Renal pelvis (tissue), 4 donors: ENCODE results near the gene RNASE13. TPM values are rescaled to one million over a fixed set of nuclear protein-coding genes. Genes with fewer than 3 reads are reported as not detected.
"Not testable (repeated sequence)": the region's sequence is repeated elsewhere in the genome, so short reads cannot be mapped to it uniquely, and the experiment has no call there.

ENCODE experiments used
- DNase-seq: peaks from one replicate; pipeline ENCODE4 v3.0.0-alpha.2; 2013
- polyA plus RNA-seq, 3 donors: library from polyadenylated mRNA; unstranded; fragments of 120-200 nt; gene quantifications; one replicate each; pipeline ENCODE4 v1.2.1, GENCODE V29; 2013; ENCODE audit not compliant: insufficient read length in 3 of 3

RNASE13 gene
- polyA plus RNA-seq, 3 donors = 0.40 to 0.93 (median 0.81) TPM

DNA sequence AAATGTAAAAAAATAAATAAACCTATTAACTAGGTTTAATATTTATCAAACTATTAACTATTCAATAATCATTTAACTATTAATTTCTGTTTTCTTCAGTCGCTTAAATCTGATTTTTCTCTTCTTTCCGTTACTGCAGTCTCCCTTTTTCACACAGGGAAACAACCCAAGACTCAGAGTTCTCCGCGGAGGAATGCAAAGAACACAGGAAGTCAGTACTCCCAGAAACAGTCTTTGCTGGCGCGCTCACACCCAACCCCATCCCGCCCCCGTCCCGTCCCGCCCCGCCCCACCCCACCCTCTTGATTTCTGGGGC, 45.2 kb downstream of the RNASE13 start:
- DNase-seq = no peak

DNA sequence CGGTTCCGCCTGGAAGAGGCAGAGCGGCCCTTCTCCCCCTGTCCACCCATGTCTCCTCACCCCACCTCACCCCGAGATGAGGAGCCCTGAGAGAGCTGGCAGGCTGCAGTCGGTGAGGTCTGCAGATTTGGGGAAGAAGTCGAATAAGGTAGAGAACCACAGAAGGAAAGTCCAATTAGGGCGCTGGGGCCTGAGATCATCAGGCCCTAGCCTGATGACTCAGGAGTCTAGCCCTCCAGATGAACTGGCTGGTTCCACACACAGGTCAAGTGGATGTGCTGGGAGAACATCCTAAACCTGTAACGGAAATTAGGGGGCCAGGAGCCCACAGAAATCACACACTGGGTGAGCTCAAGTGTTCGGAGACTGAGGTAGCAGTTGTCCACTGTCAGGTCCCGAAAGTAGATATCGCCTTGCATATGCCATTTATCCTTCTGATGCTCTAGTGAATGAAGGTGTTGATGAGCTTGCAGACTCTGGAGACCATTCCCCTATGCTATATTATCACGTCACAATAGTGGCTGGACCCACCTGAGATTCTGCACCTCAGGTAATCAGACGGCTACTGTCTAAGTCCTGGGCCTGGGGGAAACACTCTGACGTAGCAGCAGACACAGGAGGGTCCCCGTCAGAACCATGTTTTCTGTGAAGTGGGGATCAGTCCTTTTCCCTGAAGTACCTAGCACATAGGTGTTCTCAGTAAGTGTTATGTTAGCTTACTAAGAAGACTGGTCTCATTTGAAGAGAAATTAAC, 45.7 kb downstream of the RNASE13 start:
- DNase-seq = no peak

GRCh38 chr14:20986811-20987210, 47.8 kb downstream of the RNASE13 start:
- no peak for DNase-seq

- not testable (repeated sequence) for DNase-seq
Observed at GRCh38 chr14:20985650-20986049, 49.0 kb downstream of the RNASE13 start.

Other genes starting within 250 kb of the RNASE13 start
- 100 to 1,000 TPM; 127 to 202 (median 145) TPM for gene RNASE1, start 232.0 kb downstream of the RNASE13 start, polyA plus RNA-seq
- 1 to 10 TPM in 1 of 3 donors, under 1 TPM in 2; 0.52 to 1.4 (median 0.77) TPM for gene RNASE3, start 143.4 kb downstream of the RNASE13 start, polyA plus RNA-seq
- 1 to 10 TPM; 1.3 to 2.5 (median 1.6) TPM for gene RNASE2, start 79.3 kb downstream of the RNASE13 start, polyA plus RNA-seq
- gene METTL17, start 44.8 kb downstream of the RNASE13 start, polyA plus RNA-seq = 100 to 1,000 TPM in 2 of 3 donors, 10 to 100 TPM in 1; 87.2 to 130 (median 106) TPM
- 1 to 10 TPM; 1.2 to 2.4 (median 2.2) TPM for gene SLC39A2, start 35.5 kb downstream of the RNASE13 start, polyA plus RNA-seq
- gene NDRG2, start 9.7 kb downstream of the RNASE13 start, polyA plus RNA-seq = 100 to 1,000 TPM; 140 to 195 (median 161) TPM
- gene TPPP2, start 4.6 kb downstream of the RNASE13 start, polyA plus RNA-seq = 1 to 10 TPM; 3.1 to 4.2 (median 4.0) TPM
- gene RNASE7, start 7.6 kb upstream of the RNASE13 start, polyA plus RNA-seq = 1 to 10 TPM in 1 of 3 donors, under 1 TPM in 2; 0.31 to 1.3 (median 0.83) TPM
- not detected for gene RNASE8, start 23.0 kb upstream of the RNASE13 start, polyA plus RNA-seq
- gene ARHGEF40, start 35.5 kb upstream of the RNASE13 start, polyA plus RNA-seq = 10 to 100 TPM; 71.6 to 86.6 (median 78.4) TPM
- 10 to 100 TPM; 37.5 to 42.2 (median 39.3) TPM for gene ZNF219, start 63.8 kb upstream of the RNASE13 start, polyA plus RNA-seq
- gene TMEM253, start 66.3 kb upstream of the RNASE13 start, polyA plus RNA-seq = 1 to 10 TPM; 1.1 to 2.1 (median 1.3) TPM
- under 1 TPM; 0.01 to 0.13 (median 0.05) TPM for gene OR5AU1, start 121.3 kb upstream of the RNASE13 start, polyA plus RNA-seq
- gene HNRNPC, start 234.6 kb upstream of the RNASE13 start, polyA plus RNA-seq = 1,000 to 10,000 TPM in 1 of 3 donors, 100 to 1,000 TPM in 2; 830 to 1,041 (median 977) TPM
- gene RPGRIP1, start 245.3 kb upstream of the RNASE13 start, polyA plus RNA-seq = under 1 TPM; 0.47 to 0.90 (median 0.64) TPM